Panc1 (cell line): ENCODE data around the gene PPIL1.

Experiments used
- POLR2AphosphoS5 ChIP-seq: IDR thresholded peaks from 2 replicates; pipeline ENCODE4 v1.6.1; 2012; ENCODE audit warnings: mild to moderate bottlenecking, low read depth, low read length, moderate library complexity
- TF ChIP-seq, protein P1 (sequence below), 2 experiments: IDR thresholded peaks; 2 replicates each; pipeline ENCODE4 v1.6.1; 2011 to 2012; ENCODE audit warnings: low read depth in 2 of 2, control low read depth in 1 of 2, low read length in 1 of 2, mild to moderate bottlenecking in 1 of 2, moderate library complexity in 1 of 2; ENCODE audit not compliant: insufficient read depth in 1 of 2
- TF ChIP-seq, protein P2 (sequence below): fragments of 450-650 bp; IDR thresholded peaks from 2 replicates; pipeline ENCODE4 v1.5.1; 2017; ENCODE audit warnings: mild to moderate bottlenecking

DNA sequence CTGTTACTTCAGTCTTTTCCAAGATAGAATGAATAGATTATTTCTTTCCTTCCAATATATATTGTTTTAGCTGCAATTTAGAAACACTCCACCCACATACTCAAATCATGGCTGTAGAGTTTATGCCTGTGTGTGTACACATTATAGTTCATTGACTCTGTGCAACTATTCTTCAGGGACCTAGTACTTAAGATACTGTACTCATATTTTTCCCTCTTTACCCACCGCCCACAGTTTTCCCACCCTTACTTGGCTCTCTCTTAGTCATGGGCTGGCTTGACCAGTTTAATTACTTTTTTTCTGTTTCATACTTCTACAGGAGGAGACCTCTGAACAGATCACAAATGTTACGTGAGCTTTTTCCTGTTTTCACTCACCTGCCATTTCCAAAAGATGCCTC is 41.5 kb upstream of the PPIL1 start:
- TF ChIP-seq, protein P1, sequence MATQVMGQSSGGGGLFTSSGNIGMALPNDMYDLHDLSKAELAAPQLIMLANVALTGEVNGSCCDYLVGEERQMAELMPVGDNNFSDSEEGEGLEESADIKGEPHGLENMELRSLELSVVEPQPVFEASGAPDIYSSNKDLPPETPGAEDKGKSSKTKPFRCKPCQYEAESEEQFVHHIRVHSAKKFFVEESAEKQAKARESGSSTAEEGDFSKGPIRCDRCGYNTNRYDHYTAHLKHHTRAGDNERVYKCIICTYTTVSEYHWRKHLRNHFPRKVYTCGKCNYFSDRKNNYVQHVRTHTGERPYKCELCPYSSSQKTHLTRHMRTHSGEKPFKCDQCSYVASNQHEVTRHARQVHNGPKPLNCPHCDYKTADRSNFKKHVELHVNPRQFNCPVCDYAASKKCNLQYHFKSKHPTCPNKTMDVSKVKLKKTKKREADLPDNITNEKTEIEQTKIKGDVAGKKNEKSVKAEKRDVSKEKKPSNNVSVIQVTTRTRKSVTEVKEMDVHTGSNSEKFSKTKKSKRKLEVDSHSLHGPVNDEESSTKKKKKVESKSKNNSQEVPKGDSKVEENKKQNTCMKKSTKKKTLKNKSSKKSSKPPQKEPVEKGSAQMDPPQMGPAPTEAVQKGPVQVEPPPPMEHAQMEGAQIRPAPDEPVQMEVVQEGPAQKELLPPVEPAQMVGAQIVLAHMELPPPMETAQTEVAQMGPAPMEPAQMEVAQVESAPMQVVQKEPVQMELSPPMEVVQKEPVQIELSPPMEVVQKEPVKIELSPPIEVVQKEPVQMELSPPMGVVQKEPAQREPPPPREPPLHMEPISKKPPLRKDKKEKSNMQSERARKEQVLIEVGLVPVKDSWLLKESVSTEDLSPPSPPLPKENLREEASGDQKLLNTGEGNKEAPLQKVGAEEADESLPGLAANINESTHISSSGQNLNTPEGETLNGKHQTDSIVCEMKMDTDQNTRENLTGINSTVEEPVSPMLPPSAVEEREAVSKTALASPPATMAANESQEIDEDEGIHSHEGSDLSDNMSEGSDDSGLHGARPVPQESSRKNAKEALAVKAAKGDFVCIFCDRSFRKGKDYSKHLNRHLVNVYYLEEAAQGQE (IDR thresholded peaks at IDR 0.05; ENCODE audit: insufficient read depth in 1 of 2, low read depth in 2 of 2, low read length in 1 of 2) = no peak
- TF ChIP-seq, protein P2, sequence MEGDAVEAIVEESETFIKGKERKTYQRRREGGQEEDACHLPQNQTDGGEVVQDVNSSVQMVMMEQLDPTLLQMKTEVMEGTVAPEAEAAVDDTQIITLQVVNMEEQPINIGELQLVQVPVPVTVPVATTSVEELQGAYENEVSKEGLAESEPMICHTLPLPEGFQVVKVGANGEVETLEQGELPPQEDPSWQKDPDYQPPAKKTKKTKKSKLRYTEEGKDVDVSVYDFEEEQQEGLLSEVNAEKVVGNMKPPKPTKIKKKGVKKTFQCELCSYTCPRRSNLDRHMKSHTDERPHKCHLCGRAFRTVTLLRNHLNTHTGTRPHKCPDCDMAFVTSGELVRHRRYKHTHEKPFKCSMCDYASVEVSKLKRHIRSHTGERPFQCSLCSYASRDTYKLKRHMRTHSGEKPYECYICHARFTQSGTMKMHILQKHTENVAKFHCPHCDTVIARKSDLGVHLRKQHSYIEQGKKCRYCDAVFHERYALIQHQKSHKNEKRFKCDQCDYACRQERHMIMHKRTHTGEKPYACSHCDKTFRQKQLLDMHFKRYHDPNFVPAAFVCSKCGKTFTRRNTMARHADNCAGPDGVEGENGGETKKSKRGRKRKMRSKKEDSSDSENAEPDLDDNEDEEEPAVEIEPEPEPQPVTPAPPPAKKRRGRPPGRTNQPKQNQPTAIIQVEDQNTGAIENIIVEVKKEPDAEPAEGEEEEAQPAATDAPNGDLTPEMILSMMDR = no peak
- TF ChIP-seq POLR2AphosphoS5 = no peak
